Endometrium (tissue), 2 donors: ENCODE data around the gene VEZT.
"Not testable (repeated sequence)": the region's sequence is repeated elsewhere in the genome, so short reads cannot be mapped to it uniquely, and the experiment has no call there.

Experiments
- FAIRE-seq: peaks from 2 replicates; lab custom pipeline; 2012; peaks lifted over from hg19 to GRCh38; lab: Jason Lieb, UNC
- donor health status: control.
- donor health status: control.

VEZT gene

GRCh38 chr12:95217377-95218149, at the start of gene VEZT, which contains the start of gene FGD6:
Gene VEZT (plus strand): TSS chr12:95217807. CDS start chr12:95217851, 44 bp downstream.
Gene FGD6 (minus strand): TSS chr12:95217467. CDS start chr12:95217240, 227 bp downstream.
- peak; percentile 98 for FAIRE-seq

- FAIRE-seq: no peak
Measured at GRCh38 chr12:95168746-95169145, 48.9 kb upstream of the VEZT start.

GRCh38 chr12:95169368-95169767, 48.2 kb upstream of the VEZT start:
- FAIRE-seq: no peak

GRCh38 chr12:95173392-95174251, 44.0 kb upstream of the VEZT start:
- no peak for FAIRE-seq

- no peak for FAIRE-seq
Measured at GRCh38 chr12:95177201-95177768, 40.3 kb upstream of the VEZT start.

GRCh38 chr12:95178136-95178535, 39.5 kb upstream of the VEZT start:
- no peak for FAIRE-seq

GRCh38 chr12:95179011-95179410, 38.6 kb upstream of the VEZT start:
- FAIRE-seq: no peak

- FAIRE-seq: no peak
Measured at GRCh38 chr12:95181103-95181502, 36.5 kb upstream of the VEZT start.

GRCh38 chr12:95182868-95183415, 34.7 kb upstream of the VEZT start:
- FAIRE-seq: no peak

- FAIRE-seq: no peak
Measured at GRCh38 chr12:95184121-95184520, 33.5 kb upstream of the VEZT start.

- FAIRE-seq: no peak
Measured at GRCh38 chr12:95185072-95185471, 32.5 kb upstream of the VEZT start.

- FAIRE-seq: no peak
Measured at GRCh38 chr12:95185854-95186253, 31.8 kb upstream of the VEZT start.

- no peak for FAIRE-seq
Measured at GRCh38 chr12:95187865-95188415, 29.7 kb upstream of the VEZT start.

- no peak for FAIRE-seq
Measured at GRCh38 chr12:95191060-95191696, 26.4 kb upstream of the VEZT start.

- no peak for FAIRE-seq
Measured at GRCh38 chr12:95192271-95192670, 25.3 kb upstream of the VEZT start.

- FAIRE-seq: no peak
Measured at GRCh38 chr12:95193139-95193538, 24.5 kb upstream of the VEZT start.

GRCh38 chr12:95195122-95195521, 22.5 kb upstream of the VEZT start:
- no peak for FAIRE-seq

- not testable (repeated sequence) for FAIRE-seq
Measured at GRCh38 chr12:95196875-95197569, 20.6 kb upstream of the VEZT start.

GRCh38 chr12:95197636-95198035, 20.0 kb upstream of the VEZT start:
- FAIRE-seq: no peak

GRCh38 chr12:95198914-95199313, 18.7 kb upstream of the VEZT start:
- FAIRE-seq: no peak
